Measurements from ENCODE around the gene NTRK2. TPM values are rescaled to one million over a fixed set of nuclear protein-coding genes. Genes with fewer than 3 reads are reported as not detected.

NTRK2 gene
- total and polyA plus RNA-seq, 10 of the 15 experiments (the other 5 are each of a cell fraction or from before 2014, with no cell fraction given): 0.42 to 4.6 (median 0.65) TPM

GRCh38 chr9:84673806-84674205 is 4.3 kb downstream of the NTRK2 start:
- ChIA-PET SMC1A (ENCODE audit: uncharacterized antibody, unreplicated experiment) (interaction anchor here (1.1 to 3.4 kb wide), 4 partner anchors 12 to 108 kb away, joined by 3 to 16 read pairs (median 5); no protein-coding TSS in a partner anchor), POLR2A (no interaction called here), CTCF (interaction anchor here (0.8 kb wide), 1 partner anchor 104 kb away, joined by 3 read pairs; no protein-coding TSS in a partner anchor), RAD21 (ENCODE audit: unreplicated experiment) (interaction anchor here (1.0 kb wide), 1 partner anchor 21 kb away, joined by 3 read pairs; no protein-coding TSS in a partner anchor)
- in situ Hi-C loops (cut with MboI): loop anchor here (10.0 kb wide), 2 partner anchors 271 to 591 kb away; no protein-coding TSS in a partner anchor
- no peak for TF ChIP-seq BCL11A (IDR thresholded peaks at IDR 0.05; ENCODE audit: low read depth, low read length)
- FAIRE-seq: no peak
- Histone ChIP-seq H3K4me2 (ENCODE audit: control insufficient read depth, insufficient read depth) (no peak overlapping the region), H3K27ac (ENCODE audit: control insufficient read depth, insufficient read depth) (no peak overlapping the region), H3K9me3 (replicated peaks; ENCODE audit: control insufficient read depth, insufficient read depth, low read length) (no peaks in the 10 kb centered on the region), H4K20me1 (ENCODE audit: control insufficient read depth, insufficient read depth) (no peaks in the 10 kb centered on the region; the same call in 1 of the 2 replicates), H3K27me3 (replicated peaks in 1 of 2; ENCODE audit: control insufficient read depth in 2 of 2, insufficient read depth in 2 of 2, low read length in 1 of 2) (peaks cover 2 to 11% of the 10 kb centered on the region in 2 experiments; a peak in 3 of 4 replicates), H3K4me1 (ENCODE audit: control insufficient read depth, insufficient read depth, low read length) (peaks cover 4% of the 10 kb centered on the region; the same call in 1 of the 2 replicates), H3K36me3 (ENCODE audit: control insufficient read depth in 2 of 2, insufficient read depth in 2 of 2, low read length in 1 of 2) (no peaks in the 10 kb centered on the region), H3K9ac (ENCODE audit: control insufficient read depth, insufficient read depth, low read length) (no peak overlapping the region), H2AFZ (ENCODE audit: control insufficient read depth, low read depth, low read length) (no peak overlapping the region), H3K4me3 (no peak overlapping the region), H3K79me2 (ENCODE audit: control insufficient read depth, insufficient read depth, low read length) (no peaks in the 10 kb centered on the region)
- no peak for ATAC-seq
- BruUV-seq (replicated peaks): no TSS peak
- intact Hi-C loops (cut with micrococcal nuclease; ENCODE audit: unreplicated experiment): no loop called here
- DNase-seq (ENCODE audit: low read depth, low spot score): no peak
- WGBS (ENCODE audit: insufficient coverage, insufficient replicate concordance, low lambda C conversion rate, missing lambda C conversion rate): 12% methylated on average over 4 of the region's 4 CpGs

GRCh38 chr9:84677080-84677479 is 7.6 kb downstream of the NTRK2 start:
- RAD21 ChIA-PET (ENCODE audit: unreplicated experiment): interaction anchor here (1.2 to 1.6 kb wide), 2 partner anchors 21 to 103 kb away, joined by 3 to 5 read pairs; no protein-coding TSS in a partner anchor

More at GRCh38 chr9:84677080-84677479, 7.6 kb downstream of the NTRK2 start:
- Histone ChIP-seq H2AFZ (ENCODE audit: control insufficient read depth, low read depth, low read length) (no peak overlapping the region), H3K79me2 (ENCODE audit: control insufficient read depth, insufficient read depth, low read length) (no peaks in the 10 kb centered on the region), H3K4me1 (ENCODE audit: control insufficient read depth, insufficient read depth, low read length) (no peaks in the 10 kb centered on the region), H3K27me3 (replicated peaks in 1 of 2; ENCODE audit: control insufficient read depth in 2 of 2, insufficient read depth in 2 of 2, low read length in 1 of 2) (no peaks in the 10 kb centered on the region), H4K20me1 (ENCODE audit: control insufficient read depth, insufficient read depth) (no peaks in the 10 kb centered on the region), H3K4me2 (ENCODE audit: control insufficient read depth, insufficient read depth) (no peak overlapping the region), H3K4me3 (no peak overlapping the region), H3K9me3 (replicated peaks; ENCODE audit: control insufficient read depth, insufficient read depth, low read length) (no peaks in the 10 kb centered on the region), H3K36me3 (ENCODE audit: control insufficient read depth in 2 of 2, insufficient read depth in 2 of 2, low read length in 1 of 2) (no peaks in the 10 kb centered on the region), H3K9ac (ENCODE audit: control insufficient read depth, insufficient read depth, low read length) (no peak overlapping the region), H3K27ac (ENCODE audit: control insufficient read depth, insufficient read depth) (no peak overlapping the region)
- ATAC-seq: peak; percentile 80
- FAIRE-seq: no peak
- POLR2A ChIA-PET: no interaction called here
- SMC1A ChIA-PET (ENCODE audit: uncharacterized antibody, unreplicated experiment): interaction anchor here (1.4 to 3.4 kb wide), 3 partner anchors 20 to 274 kb away, joined by 3 to 16 read pairs (median 6); no protein-coding TSS in a partner anchor
- in situ Hi-C loops (cut with MboI) (loop anchor here (10.0 kb wide), 2 partner anchors 268 to 588 kb away; no protein-coding TSS in a partner anchor), intact Hi-C loops (cut with micrococcal nuclease; ENCODE audit: unreplicated experiment) (no loop called here)
- TF ChIP-seq BACH1 (IDR thresholded peaks at IDR 0.05; ENCODE audit: borderline replicate concordance) (no peak), TARDBP (IDR thresholded peaks at IDR 0.05; ENCODE audit: borderline replicate concordance) (no peak), NR2C1 (IDR thresholded peaks at IDR 0.05) (no peak), SMAD5 (IDR thresholded peaks at IDR 0.05; ENCODE audit: low read depth) (no peak), PKNOX1 (IDR thresholded peaks at IDR 0.05) (no peak), SMAD1 (IDR thresholded peaks at IDR 0.05; ENCODE audit: low read depth, partially characterized antibody) (no peak), CEBPB (IDR thresholded peaks at IDR 0.05; ENCODE audit: borderline replicate concordance in 1 of 2, low read depth in 2 of 2, low read length in 2 of 2) (no peak)
- no TSS peak for BruUV-seq (replicated peaks)
- WGBS (ENCODE audit: insufficient coverage, insufficient replicate concordance, low lambda C conversion rate, missing lambda C conversion rate): 29% methylated on average over 5 of the region's 5 CpGs
- DNase-seq (ENCODE audit: low read depth, low spot score): no peak
- CTCF ChIA-PET: interaction anchor here (1.0 to 1.3 kb wide), 2 partner anchors 8 to 103 kb away, joined by 3 read pairs; no protein-coding TSS in a partner anchor
